GM12801 (cell line): ENCODE results near the gene C2orf49.

Source experiments
- CTCF ChIP-seq: IDR thresholded peaks from one replicate; pipeline ENCODE4 v1.5.1; 2011; ENCODE audit warnings: control low read depth; ENCODE audit not compliant: insufficient read length; ENCODE audit errors: extremely low read depth

C2orf49 gene

DNA sequence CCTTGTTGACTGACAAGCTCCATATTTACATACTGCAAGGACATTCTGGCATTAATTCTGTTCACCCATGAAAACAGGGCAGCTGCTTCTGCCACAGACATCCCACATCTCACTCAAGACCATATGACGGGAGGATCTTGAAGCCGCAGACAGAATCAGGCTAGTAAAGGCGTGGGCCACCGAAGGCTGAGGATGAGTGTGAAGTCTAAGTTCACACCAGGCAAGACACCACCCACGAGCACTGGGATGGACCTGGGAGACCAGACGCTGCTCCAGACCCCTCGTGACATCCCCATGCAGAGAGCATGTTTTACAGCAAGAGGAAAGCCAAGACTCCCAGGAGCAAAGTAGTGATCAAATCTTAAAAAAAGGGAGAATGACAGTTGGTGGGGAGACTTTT lies 58.4 kb downstream of the C2orf49 start:
- no peak for TF ChIP-seq CTCF

DNA sequence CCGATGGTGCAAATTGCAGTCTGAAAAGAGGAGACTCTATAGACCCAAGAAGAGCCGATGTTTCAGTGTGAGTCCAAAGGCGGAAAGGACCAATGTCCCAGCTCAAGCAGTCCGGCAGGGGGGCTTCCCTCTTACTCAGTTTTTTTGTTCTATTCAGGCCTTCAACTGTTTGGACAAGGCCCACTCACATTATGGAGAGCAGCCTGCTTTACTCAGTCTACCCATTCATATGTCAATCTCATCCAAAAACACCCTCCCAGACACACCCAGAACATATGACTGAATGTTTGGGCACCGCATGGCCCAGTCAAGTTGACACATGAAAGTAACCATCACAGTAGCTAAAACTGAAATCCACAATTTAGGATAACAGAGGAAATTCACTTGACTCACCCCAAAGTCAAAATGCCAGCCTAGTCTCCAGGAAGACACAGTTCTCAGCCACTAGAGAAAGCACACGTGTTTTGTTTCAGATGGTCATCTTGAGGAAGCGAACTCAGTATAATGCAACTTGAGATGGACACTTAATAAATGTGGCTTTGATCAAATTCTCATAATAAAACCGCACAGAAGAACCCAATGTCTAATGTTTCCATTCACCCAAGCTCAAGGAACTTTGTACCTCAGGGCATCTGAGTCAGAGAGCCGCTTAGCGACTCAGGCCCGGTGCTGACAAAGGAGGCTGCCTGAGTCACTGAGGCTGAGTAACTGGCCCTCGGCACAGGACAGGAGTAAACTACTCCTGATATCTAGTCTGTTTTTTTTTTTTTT lies 59.1 kb downstream of the C2orf49 start:
- no peak for TF ChIP-seq CTCF

DNA sequence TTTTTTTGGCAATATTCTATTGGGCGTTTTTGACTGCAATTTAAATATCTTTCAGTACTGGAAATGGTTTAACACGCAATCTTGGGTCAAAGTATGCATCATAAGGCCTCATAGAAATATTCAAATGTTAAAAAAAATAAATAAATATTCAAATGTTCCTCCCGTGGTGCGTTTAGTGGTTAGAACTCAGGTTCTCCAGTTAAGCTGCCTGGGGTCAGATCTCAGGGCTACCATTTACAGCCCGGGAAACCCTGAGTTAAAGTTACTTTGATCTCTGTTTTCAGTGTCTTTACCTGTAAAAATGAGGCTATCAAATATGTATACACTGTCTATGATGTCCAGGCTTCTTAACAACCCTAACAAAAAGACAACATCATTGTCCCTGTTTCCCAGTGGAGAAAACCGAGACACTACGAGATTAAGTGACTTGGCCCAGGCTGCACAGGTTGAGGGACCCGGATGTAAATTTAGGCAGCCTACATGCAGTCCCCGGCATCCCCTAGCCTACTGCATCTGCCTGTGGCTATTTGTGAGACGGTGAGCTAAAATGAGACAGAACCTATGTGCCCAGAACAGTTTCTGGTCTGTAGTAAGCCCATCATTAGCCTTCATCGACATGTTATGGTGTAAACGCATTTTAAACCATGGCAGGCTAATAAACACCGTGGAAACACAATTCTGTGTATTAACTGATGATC lies 59.8 kb downstream of the C2orf49 start:
- no peak for TF ChIP-seq CTCF

DNA sequence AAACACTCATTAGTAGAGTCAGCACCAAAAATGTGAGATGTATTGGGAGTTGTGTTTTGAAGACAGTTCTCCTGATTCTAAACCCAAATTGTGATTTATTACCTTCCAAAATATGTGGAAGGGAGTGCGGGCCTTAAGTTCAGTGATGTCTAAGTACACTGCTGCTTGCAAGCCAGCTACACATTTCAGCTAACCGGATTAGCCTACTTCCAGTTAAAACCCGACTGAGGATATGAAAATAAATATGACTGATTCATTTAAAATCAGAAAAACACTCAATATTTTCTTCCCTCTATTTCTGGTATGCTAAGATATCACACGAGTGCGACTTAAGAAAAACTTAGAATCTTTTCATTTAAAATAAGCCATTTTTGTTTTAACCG lies 60.6 kb downstream of the C2orf49 start:
- no peak for TF ChIP-seq CTCF

- TF ChIP-seq CTCF, result no peak
Measured at GRCh38 chr2:105398336-105399206, 61.2 kb downstream of the C2orf49 start, which contains the start of gene FHL2. TSS of gene FHL2 (minus strand) at chr2:105399051. CDS start at chr2:105386516, 12,535 bp downstream.
